NB4 (cell line): ENCODE measurements around the gene ZDHHC6.

ENCODE experiments used
- CTCF ChIP-seq: IDR thresholded peaks from one replicate; pipeline ENCODE4 v1.5.1; 2012; ENCODE audit warnings: low read depth, low read length
- MAX ChIP-seq: IDR thresholded peaks from 2 replicates; pipeline ENCODE4 v1.6.1; 2011; ENCODE audit warnings: low read depth, low read length
- MYC ChIP-seq: IDR thresholded peaks from 2 replicates; pipeline ENCODE4 v1.6.1; 2011; ENCODE audit warnings: low read depth, low read length

- TF ChIP-seq CTCF (no peak), MYC (no peak), MAX (no peak)
These were observed 18.7 kb upstream of the ZDHHC6 start for GRCh38 chr10:112465299-112465883.
